Measurements from ENCODE around the gene EEPD1.

GRCh38 chr7:36192877-36193276 is 39.8 kb downstream of the EEPD1 start:
- TF ChIP-seq ZNF274 (IDR thresholded peaks at IDR 0.05; ENCODE audit: low read depth, low read length) (no peak), SUZ12 (IDR thresholded peaks at IDR 0.05; ENCODE audit: extremely low read depth, insufficient read depth, insufficient read length) (no peak)
